GM04504 (cell line): ENCODE measurements around the gene HOXC6.

Source experiments
- DNase-seq: peaks from one replicate; pipeline ENCODE4 v3.0.0-alpha.2; 2012; ENCODE audit warnings: low read depth

HOXC6 gene

DNA sequence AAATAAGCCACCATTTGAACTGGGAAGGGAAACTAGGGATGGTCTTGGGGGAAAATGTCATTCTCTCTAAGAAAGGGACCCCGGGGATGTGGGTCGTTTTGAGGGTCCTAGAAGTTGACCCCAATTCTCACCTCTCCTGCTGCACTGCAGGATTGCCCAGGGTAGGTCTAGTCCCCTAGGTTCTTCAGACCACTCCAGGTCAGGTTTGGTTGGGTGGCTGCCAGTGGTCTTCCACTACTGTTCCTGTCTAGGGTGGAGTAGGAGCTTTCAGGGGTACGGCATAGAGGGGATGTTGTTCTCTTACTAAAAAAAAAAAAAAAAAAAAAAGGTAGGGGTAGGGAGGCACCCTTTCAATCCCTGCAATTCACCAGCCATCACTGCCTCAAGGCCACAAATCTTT lies 12.2 kb upstream of the HOXC6 start:
- DNase-seq, result no peak

DNA sequence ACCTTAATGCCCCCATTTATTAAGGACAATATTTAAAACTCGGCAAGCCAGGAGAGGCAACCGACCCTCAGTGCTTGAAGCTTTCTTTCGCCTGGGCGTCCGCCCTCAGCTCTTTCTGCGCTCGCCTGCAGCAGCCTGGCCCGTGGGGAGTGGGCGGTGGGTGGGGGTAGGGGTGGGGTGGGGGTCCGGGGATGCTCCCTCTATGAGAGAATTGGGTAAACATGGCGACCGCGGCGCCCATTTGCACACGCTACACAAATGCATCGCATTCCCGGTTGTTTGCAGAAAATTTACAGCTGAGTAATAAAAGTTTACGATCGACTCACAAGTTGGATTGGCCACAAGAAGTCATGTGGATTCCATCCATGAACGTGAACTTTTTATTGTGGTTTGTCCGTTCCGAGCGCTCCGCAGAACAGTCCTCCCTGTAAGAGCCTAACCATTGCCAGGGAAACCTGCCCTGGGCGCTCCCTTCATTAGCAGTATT lies 11.7 kb upstream of the HOXC6 start:
- DNase-seq, result peak; percentile 85

DNA sequence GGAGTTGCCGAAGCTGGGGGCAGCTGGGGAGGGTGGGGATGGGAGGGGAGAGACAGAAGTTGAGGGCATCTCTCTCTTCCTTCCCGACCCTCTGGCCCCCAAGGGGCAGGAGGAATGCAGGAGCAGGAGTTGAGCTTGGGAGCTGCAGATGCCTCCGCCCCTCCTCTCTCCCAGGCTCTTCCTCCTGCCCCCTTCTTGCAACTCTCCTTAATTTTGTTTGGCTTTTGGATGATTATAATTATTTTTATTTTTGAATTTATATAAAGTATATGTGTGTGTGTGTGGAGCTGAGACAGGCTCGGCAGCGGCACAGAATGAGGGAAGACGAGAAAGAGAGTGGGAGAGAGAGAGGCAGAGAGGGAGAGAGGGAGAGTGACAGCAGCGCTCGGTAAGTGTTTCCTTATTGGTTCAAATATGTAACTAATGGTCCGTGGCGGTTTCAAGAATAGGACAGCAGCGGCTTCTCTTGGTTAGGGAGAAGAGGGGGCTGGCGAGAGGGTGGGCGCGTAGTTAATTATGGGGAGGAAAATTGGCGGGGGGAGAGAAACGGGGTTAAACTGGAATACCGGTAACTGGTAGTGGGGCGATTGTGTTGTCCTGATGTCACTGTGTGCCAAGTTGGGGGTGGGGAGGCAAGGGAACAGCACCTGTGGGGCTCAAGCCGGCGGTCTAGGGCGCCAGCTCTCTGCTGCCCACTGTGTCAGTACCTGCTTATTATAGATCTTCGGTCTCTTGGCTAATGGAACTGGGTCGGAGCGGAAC lies 11.0 kb upstream of the HOXC6 start:
- DNase-seq, result no peak

DNA sequence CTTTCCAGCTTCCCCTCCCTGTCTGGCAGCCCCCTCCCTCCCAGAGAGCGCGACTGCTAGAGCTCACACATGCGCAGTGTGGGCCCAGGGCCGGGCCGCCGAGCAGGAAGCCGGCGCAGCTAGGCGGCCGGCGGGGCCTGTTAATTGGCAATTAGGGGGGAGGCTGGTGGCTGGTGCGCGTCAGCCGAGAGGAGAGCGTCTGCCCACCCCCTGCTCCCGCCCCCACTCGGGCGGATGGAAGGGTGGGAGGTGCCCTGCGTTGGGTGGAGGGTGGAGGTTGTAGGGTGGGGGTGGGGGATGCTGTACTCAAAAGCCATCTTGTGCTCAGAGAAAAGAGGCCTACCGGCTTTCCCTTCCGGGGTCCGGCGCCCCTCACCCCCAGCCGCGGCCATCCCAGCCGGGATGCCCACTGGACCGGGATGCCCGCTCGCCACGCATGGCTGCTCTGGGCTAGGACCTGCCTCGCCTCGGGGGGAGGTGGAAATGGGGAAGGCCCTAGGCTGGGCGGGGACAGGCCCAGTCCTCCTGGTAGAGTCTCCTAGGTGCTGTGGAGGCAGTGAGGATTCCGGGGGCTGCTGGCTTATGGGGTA lies 10.3 kb upstream of the HOXC6 start:
- DNase-seq, result peak; percentile 94

DNA sequence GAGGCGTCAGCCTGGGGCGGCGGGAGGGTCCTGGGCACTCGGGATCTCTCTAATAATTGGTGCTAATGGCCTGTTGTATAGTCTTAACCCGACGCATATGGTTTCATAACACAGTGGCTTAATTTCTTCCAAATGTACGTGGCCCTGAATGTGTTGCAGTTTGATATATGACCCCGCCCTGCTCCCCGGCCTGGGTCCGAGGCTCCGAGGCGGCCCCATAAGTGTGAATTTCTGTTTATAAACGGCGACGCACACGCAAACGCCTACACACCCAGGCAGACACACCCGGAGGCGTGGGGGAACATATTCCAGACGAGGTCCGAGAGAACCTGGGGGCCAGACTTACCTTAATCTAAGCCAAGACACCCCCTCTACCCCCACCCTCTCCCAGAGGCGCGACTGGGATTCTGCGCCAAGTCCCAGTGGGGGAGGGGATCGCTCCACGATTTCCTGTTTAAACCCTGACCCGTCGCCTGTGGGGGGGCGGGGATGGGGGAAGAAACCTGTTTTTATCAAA lies 9.7 kb upstream of the HOXC6 start:
- no peak for DNase-seq

DNA sequence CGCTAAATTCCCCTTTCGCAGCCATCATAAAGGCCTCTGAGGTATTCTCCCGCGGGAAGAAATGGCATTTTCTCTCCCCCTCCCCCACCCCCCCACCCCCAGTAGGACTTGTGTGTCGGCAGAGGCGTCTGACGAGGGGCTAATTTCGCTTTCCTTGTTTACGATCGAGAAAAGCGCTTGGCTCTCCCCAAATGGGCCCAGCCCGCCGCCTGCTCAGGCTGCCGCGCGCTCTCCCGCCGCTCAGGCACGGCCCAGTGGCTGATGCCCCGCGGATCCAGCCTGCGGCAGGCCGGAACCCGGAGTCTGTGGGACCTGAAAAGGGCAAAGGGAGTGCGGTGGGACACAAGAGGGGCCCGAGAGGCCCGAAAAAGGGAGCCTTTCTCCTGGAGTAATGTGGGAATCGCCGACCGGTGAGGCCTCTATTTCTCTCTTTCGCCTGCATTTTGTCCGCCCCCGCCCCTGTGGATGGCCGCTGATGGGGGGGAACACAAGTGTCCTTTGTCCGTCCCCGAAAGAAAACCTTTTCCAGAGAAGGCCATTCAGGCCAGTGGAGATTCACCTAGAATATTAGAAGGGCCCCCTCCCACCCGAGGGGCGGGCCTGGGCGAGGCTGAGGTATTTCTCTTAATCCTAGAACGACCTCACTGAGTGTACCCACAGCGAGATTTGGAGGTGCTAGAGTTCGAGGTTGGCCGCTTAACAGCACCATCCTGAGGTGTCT lies 9.0 kb upstream of the HOXC6 start:
- DNase-seq, result no peak

DNA sequence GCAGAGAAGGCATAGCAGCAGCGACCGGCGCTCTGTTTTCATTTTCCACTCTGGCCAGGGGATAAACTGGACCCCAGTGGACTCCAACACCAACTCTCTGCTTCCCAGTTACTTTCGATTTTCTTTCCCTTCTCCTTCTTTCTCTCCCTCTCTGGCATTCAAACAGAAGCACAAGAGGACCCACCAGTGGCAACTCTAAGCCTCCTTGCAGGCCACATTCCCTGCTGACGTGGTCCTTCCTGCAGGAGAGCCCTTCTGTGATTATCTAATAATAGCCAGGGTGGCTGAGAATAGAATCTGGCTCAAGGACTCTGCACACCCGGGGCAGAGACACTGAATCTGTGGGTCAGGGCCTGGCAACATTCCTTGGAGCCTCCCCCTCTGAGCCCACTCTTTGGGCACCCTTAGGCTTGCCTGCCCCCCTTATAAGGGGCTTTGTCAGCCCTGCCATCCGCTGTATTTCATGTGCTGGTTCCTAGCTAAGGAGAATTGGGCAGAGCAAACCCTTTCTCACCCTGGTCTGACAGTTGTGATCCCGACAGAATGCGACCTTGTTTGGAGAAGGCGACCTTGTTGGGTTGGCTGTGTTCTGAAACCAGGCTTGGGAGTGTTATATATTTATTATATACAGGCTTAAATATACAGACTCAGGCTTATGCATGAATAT lies 8.2 kb upstream of the HOXC6 start:
- no peak for DNase-seq

DNA sequence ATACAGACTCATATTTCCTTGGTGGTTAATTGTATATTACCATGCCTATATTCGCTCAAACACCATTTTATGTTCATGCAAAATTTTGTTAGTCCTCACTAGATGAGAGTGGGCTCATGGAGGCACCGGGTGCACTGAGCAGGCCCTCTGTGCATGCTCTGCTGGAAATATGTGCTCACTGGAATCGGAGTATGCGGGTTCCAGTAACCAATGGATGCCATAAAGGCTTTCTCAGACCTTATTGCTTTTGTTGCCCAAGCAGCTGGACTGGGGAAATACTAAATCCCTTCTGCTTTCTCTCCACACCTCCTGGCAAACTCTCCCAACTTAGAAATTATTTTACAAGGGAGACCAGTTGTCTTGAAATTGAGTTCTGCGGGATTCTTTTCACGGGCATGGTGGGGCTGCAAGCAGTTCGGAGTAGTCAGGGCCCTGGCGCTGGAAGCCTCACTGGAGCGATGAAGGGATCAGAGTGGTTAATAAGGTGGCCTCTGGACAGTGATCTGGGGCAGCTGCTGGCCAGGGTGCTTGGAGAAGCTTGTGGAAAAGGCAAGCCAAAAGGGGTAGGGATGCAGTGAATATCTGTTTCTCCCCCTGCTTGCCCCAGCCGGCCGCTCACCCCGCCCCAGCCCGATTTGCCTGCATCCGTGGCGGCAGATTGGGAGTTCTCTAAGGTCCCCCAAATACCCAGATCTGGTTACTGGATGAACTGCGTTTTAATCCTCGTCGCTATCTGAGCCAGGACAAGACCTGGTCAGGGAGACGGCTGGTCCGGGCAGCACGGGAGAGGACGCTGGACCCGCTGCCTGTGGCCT lies 7.4 kb upstream of the HOXC6 start:
- DNase-seq, result no peak

DNA sequence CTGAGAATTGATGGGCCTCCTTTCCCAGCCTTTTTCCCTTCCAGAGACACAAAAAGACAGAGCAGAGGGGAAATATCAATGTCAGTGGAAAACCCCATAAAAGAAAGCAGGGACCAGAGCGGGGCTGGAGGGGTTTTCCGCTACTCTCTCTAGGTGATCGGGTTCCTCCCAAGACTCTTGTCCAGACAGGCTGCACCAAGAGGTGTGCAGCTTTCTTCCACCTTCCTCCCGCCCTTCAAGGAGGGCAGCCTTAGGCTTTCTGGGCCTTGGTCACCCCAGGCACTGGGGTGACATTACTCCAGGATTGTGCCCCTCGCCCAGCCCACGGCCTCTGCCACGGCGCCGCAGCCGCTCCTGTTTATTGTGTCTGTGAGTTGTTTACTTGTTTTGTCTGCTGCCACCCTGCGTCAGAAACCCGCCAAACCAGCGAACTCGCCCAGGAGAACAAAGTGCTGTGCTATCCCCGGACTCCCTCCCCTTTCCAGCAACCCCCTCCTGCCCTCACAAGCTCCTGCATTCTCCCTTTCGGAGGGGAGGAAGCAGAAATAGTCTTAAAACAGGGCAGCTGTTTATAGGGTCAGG lies 6.7 kb upstream of the HOXC6 start:
- no peak for DNase-seq

DNA sequence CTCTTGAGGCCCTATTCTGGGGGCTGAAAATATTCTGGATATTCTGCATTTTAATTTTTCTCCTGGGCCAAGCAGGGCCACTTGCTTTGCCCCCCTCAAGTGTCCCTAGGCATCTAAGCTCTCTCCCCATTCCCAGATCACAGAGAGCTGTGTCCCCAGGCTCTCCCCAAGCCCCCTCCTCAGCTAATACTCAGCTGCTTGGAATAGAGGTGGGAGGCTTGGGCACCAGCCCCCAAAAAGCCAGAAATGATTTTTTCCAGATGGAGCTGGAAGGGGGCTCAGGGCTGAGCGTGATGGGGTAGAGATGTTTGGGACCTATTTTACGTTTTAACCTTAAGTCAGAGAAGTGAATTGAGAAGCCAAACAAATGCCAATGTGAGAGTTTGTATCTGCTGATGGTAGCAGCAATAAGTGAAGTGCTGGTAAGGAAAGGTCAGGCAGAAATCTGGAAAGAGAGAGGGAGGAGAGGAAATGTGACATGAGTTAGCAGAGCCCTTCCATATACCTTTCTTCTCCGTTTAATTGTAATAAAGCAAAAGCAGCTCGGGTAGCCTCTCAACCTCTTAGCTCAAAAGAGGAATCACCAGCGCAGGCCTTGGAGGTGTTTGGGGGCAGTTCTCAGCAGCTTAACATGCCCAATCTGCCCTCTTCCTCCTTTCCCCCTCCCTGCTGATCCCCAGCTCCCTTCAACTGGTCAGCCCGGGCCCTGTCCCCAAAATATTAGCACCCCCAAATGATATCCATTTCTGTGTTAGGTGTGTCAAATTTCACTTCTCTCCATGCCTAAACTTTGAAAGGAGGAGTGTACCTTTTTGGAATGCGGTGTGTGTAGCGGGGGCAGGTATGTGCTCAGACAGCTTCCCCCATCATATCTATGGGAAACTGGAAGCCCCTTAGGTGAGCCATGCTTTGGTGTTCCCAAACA lies 5.0 kb upstream of the HOXC6 start:
- no peak for DNase-seq

DNA sequence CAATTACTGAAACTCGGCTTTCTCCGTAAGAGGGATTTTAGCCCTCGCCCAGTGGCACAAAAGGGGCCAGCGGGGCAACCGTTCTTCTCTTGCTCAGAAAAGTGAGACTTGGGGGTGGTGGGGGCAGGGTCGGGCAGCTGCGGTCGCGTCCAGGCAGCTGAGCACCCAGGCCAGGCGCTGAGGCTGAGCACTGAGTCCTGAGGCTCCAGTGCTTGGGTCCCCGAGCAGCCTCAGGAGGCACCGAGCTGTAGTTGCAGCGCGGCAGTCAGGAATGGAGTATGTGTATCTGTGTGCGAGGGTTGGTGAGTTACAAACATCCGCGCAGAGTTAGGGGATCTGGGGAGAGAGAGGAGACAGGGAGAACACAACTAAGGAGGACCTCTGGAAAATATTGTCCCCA lies 4.1 kb upstream of the HOXC6 start:
- no peak for DNase-seq

DNA sequence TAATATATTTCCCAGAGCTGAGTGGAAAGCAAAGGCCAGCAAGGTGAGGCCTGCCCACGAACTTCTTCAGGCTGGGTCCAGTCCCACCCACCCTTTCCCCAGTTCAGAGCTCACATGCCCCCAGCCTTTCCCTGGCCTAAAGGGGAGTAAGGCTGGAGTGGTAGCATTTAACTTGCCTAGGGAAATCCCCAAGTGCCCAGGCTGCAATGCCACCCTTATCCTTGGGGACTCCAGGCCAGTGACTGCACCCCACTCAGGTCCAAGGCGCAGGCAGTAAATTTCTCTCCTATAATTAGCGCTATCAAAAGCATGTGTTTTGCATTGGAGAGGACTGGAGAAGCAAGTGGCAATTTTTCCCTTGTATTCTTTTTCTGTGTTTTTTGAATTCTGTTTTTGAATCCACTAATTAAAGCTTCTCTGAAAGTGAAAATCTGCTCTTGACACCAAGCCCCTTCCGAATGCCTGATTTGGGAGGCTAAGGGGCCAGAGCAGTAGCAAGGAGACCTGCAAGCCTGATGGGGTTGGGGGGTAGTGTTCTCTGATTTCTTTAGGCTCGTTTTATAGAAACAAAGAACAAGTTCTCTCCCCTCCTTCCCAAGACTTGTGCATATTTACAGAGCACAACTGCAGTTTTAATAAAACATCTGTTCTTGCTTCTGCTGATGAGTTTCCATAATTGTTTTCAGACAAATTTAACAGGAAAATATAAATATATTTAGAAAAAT lies 3.5 kb upstream of the HOXC6 start:
- no peak for DNase-seq

DNA sequence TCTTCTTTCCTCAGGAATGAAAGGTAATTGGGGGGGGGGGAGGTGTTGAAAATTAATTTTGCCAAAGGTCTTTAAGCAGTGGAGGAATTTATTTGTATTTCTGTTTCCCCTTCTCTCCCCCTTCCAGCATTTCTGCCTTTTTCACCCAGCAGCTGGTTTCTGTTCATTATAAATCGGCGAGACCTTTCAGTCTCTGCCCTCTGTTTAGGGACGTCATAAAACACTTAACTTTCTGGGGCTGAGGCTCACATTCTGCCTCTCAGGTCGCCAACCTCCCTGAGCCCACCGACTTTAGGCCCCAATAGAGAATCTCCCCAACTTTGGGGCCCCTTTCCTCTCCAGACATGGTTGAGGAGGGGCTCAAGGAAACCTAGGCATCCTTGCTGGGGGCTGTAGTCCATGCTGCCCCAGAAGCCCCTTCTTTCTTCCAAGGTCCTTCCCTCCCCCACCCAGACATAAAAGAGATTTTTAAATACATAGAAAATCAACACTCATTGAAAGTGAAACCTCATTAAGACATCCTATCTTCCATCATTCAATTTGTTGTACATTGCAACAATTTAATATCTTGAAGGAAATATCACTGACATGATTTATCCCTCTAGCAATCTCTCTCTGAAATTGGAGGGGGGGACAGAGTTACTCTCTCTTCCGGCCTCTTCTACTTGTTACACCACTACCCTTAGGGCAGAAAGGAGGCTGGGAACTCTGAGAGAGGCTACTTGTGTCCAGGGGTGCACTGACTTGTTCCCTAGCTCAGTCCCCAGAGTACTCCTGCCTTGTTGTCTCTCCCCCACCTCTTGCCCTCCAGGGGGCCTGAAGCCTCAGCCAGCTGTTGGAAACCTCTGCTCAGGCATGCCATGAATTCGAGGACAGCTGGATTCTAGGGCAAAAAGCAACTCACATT lies 2.5 kb upstream of the HOXC6 start:
- DNase-seq, result no peak

DNA sequence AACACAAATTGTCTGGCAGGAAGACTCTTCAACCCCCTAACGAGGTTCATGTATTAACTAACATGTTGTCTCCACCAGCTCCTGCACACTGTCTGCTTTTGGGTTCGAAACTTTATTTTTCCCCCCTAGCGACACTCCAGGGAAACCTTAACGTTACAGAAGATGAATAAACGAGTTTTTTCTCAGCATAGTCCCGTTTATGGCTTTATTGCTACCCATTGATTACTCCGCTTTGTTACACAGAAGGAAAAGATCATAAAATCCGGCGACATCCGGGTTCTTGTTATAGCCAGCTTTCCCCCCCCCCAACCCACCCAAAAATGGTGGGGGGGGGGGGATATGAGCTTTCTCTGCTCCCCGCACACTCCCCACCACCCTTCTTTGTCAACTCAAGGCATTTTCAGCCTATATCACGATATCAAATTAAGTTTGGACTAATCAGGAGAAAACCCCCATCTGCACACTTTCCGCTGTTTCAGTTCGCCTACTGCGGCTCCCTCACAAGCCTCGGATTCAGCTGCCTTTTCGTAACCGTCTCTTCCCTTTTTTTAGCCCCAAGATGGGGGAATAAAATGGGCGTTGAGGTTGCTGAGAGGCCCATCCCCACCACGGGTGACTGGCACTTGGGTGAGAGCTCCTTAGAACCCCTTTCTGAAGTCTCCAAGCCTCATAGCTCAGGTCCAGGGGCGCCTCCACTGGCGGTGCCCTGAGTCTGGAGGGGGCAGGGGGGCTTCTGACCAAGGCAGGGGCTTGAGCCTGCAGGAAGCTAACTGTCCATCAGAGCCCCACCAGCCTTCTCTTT lies 1.4 kb upstream of the HOXC6 start:
- no peak for DNase-seq

DNA sequence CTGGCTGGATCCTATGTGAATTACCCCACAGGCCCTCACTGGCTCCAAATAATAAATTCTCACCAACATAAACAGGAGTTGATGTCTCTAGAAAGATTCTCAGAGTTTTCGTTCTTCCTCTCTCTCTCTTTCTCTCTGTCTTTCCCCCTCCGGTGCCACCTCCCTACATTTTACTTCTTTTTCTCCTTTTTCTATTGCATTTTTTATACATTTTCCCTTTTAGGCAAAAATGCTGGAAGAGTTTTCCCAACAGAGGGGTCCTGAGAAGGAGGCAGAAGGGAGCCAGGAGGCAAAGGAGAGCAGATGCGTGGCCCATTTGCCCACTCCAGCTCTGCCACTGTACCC lies 826 bp upstream of the HOXC6 start:
- DNase-seq, result no peak

DNA sequence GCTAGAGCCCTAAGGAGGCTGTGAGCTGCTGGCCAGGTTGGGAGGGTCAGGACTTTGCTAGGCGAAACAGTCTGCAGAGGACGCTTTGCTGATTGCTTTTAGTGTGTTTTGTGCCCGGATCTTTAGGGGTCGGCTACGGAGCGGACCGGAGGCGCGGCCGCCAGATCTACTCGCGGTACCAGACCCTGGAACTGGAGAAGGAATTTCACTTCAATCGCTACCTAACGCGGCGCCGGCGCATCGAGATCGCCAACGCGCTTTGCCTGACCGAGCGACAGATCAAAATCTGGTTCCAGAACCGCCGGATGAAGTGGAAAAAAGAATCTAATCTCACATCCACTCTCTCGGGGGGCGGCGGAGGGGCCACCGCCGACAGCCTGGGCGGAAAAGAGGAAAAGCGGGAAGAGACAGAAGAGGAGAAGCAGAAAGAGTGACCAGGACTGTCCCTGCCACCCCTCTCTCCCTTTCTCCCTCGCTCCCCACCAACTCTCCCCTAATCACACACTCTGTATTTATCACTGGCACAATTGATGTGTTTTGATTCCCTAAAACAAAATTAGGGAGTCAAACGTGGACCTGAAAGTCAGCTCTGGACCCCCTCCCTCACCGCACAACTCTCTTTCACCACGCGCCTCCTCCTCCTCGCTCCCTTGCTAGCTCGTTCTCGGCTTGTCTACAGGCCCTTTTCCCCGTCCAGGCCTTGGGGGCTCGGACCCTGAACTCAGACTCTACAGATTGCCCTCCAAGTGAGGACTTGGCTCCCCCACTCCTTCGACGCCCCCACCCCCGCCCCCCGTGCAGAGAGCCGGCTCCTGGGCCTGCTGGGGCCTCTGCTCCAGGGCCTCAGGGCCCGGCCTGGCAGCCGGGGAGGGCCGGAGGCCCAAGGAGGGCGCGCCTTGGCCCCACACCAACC lies 1.5 kb downstream of the HOXC6 start:
- DNase-seq, result no peak

DNA sequence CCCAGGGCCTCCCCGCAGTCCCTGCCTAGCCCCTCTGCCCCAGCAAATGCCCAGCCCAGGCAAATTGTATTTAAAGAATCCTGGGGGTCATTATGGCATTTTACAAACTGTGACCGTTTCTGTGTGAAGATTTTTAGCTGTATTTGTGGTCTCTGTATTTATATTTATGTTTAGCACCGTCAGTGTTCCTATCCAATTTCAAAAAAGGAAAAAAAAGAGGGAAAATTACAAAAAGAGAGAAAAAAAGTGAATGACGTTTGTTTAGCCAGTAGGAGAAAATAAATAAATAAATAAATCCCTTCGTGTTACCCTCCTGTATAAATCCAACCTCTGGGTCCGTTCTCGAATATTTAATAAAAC lies 2.2 kb downstream of the HOXC6 start:
- DNase-seq, result no peak
